DOHH2 (cell line): ENCODE results near the gene DEFB127.
"Not testable (repeated sequence)": the region's sequence is repeated elsewhere in the genome, so short reads cannot be mapped to it uniquely, and the experiment has no call there.

Source experiments
- H3F3A ChIP-seq: fragments of 200-600 bp; sonication (generic), shearing (Covaris generic); 2 replicates; pipeline ENCODE4 v1.6.0; 2016; ENCODE audit warnings: antibody characterized with exemption, mild to moderate bottlenecking; ENCODE audit not compliant: control insufficient read depth, insufficient read depth
- H3K27ac ChIP-seq: fragments of 200-600 bp; sonication (generic); 2 replicates; pipeline ENCODE4 v1.5.1; 2014; ENCODE audit warnings: low read depth, mild to moderate bottlenecking, low read length, moderate library complexity
- H3K27me3 ChIP-seq: fragments of 200-600 bp; sonication (generic); 2 replicates; pipeline ENCODE4 v1.6.1; 2014; ENCODE audit warnings: mild to moderate bottlenecking, low read length, mixed read lengths; ENCODE audit not compliant: control insufficient read depth
- H3K36me3 ChIP-seq: fragments of 200-600 bp; sonication (generic); 2 replicates; pipeline ENCODE4 v1.6.1; 2014; ENCODE audit warnings: mild to moderate bottlenecking, low read length, moderate library complexity, mixed read lengths; ENCODE audit not compliant: control insufficient read depth
- H3K4me1 ChIP-seq: fragments of 200-600 bp; sonication (generic); 2 replicates; pipeline ENCODE4 v1.6.1; 2014; ENCODE audit warnings: mild to moderate bottlenecking, low read length, mixed read lengths; ENCODE audit not compliant: control insufficient read depth
- H3K4me2 ChIP-seq: fragments of 200-600 bp; sonication (generic); 2 replicates; pipeline ENCODE4 v1.6.0; 2014; ENCODE audit warnings: mild to moderate bottlenecking, low read length, moderate library complexity
- H3K4me3 ChIP-seq: fragments of 200-600 bp; sonication (generic); 2 replicates; pipeline ENCODE4 v1.5.1; 2014; ENCODE audit warnings: mild to moderate bottlenecking, low read length, mixed read lengths
- H3K79me2 ChIP-seq: fragments of 200-600 bp; sonication (generic); 2 replicates; pipeline ENCODE4 v1.6.1; 2014; ENCODE audit warnings: mild to moderate bottlenecking, low read length, mixed read lengths; ENCODE audit not compliant: control insufficient read depth
- H3K9me2 ChIP-seq: fragments of 200-600 bp; sonication (generic); replicated peaks from 2 replicates; pipeline ENCODE4 v1.6.1; 2014; ENCODE audit warnings: mild to moderate bottlenecking, low read length, mixed read lengths; ENCODE audit not compliant: control insufficient read depth
- H3K9me3 ChIP-seq: fragments of 200-600 bp; sonication (generic); 2 replicates; pipeline ENCODE4 v1.6.1; 2014; ENCODE audit warnings: antibody characterized with exemption, low read length, mixed read lengths; ENCODE audit not compliant: control insufficient read depth, insufficient read depth
- H4K20me1 ChIP-seq: fragments of 200-600 bp; sonication (generic); 2 replicates; pipeline ENCODE4 v1.6.0; 2014; ENCODE audit warnings: low read depth, mild to moderate bottlenecking, antibody characterized with exemption, low read length, moderate library complexity; ENCODE audit not compliant: control insufficient read depth, insufficient read depth
- CTCF ChIP-seq: fragments of 200-600 bp; sonication (generic); IDR thresholded peaks from one replicate; pipeline ENCODE4 v1.5.1; 2014; ENCODE audit warnings: antibody characterized with exemption, mild to moderate bottlenecking, low read depth, low read length; ENCODE audit not compliant: poor library complexity, severe bottlenecking
- EZH2phosphoT487 ChIP-seq: fragments of 200-600 bp; sonication (generic); IDR thresholded peaks from 2 replicates; pipeline ENCODE4 v1.6.1; 2017; ENCODE audit warnings: borderline replicate concordance, mild to moderate bottlenecking, antibody characterized with exemption, low read length, moderate library complexity, mixed read lengths

DEFB127 gene

GRCh38 chr20:157154-157553, at the start of gene DEFB127:
DEFB127 (plus strand) TSS chr20:157454; CDS start chr20:157545, 91 bp downstream.
- peaks cover 3% of the 10 kb centered on the region; the same call in 1 of the 2 replicates for H3K27me3 ChIP-seq
- no peaks in the 10 kb centered on the region for H4K20me1 ChIP-seq
- H3K27ac ChIP-seq: no peak within 1 kb of the TSS
- H3K36me3 ChIP-seq: no peaks in the 10 kb centered on the region
- no peaks in the 10 kb centered on the region for H3K9me2 ChIP-seq
- no peak within 1 kb of the TSS for H3K4me3 ChIP-seq
- no peaks in the 10 kb centered on the region for H3F3A ChIP-seq
- TF ChIP-seq EZH2phosphoT487: no peak
- TF ChIP-seq CTCF: no peak
- no peaks in the 10 kb centered on the region for H3K9me3 ChIP-seq
- no peaks in the 10 kb centered on the region for H3K79me2 ChIP-seq
- H3K4me1 ChIP-seq: peaks cover 6% of the 10 kb centered on the region
- no peak within 1 kb of the TSS for H3K4me2 ChIP-seq

DNA sequence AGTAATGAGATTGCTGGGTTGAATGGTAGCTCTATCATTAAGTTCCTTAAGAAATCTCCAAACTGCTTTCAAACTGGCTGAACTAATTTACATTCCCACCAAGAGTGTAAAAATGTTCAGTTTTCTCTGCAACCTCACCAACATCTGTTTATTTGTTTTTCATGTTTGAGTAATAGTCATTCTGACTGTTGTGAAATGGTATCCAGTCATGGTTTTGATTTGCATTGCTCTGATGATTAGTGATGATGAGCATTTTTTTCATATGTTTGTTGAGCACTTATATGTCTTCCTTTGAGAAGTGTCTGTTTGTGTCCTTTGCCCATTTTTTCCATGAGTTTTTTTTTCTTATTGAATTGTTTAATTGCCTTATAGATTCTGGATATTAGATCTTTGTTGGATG, 44.9 kb upstream of the DEFB127 start:
- Histone ChIP-seq H3K27ac (no peak overlapping the region), H3K36me3 (no peaks in the 10 kb centered on the region), H3F3A (no peaks in the 10 kb centered on the region), H3K9me2 (no peaks in the 10 kb centered on the region), H3K4me1 (no peaks in the 10 kb centered on the region), H3K27me3 (peaks cover 4% of the 10 kb centered on the region), H3K4me3 (no peak overlapping the region), H4K20me1 (no peaks in the 10 kb centered on the region), H3K4me2 (no peak overlapping the region), H3K9me3 (no peaks in the 10 kb centered on the region), H3K79me2 (no peaks in the 10 kb centered on the region)
- TF ChIP-seq CTCF: no peak
- TF ChIP-seq EZH2phosphoT487: no peak

GRCh38 chr20:117518-117917, 39.7 kb upstream of the DEFB127 start:
- Histone ChIP-seq H3K9me2 (no peaks in the 10 kb centered on the region), H3K4me2 (no peak overlapping the region), H3K4me1 (no peaks in the 10 kb centered on the region), H3K9me3 (no peaks in the 10 kb centered on the region; the same call in 1 of the 2 replicates), H3K79me2 (no peaks in the 10 kb centered on the region), H3K27ac (no peak overlapping the region), H3F3A (no peaks in the 10 kb centered on the region), H3K4me3 (no peak overlapping the region), H3K36me3 (no peaks in the 10 kb centered on the region), H4K20me1 (no peaks in the 10 kb centered on the region), H3K27me3 (peaks cover 7% of the 10 kb centered on the region; the same call in 1 of the 2 replicates)
- TF ChIP-seq CTCF: no peak
- no peak for TF ChIP-seq EZH2phosphoT487

GRCh38 chr20:129786-130323, 27.4 kb upstream of the DEFB127 start:
- H3F3A ChIP-seq, H3K79me2 ChIP-seq, H3K27me3 ChIP-seq, H3K9me3 ChIP-seq, H4K20me1 ChIP-seq, H3K36me3 ChIP-seq, H3K4me1 ChIP-seq, H3K4me2 ChIP-seq, H3K27ac ChIP-seq, H3K9me2 ChIP-seq, H3K4me3 ChIP-seq: not testable (repeated sequence)
